ENCODE data around the gene RBM47.

Gene RBM47

GRCh38 chr4:40380647-40381046 is 249.0 kb downstream of the RBM47 start:
- no peak for DNase-seq (ENCODE audit: low read depth)
- no peak for TF ChIP-seq CTCF (IDR thresholded peaks at IDR 0.05; ENCODE audit: low read depth, low read length, missing control alignments)
- H3K4me3 ChIP-seq (ENCODE audit: low read depth, low read length), result no peak overlapping the region

GRCh38 chr4:40379248-40379647 is 250.4 kb downstream of the RBM47 start:
- DNase-seq (ENCODE audit: low read depth), result no peak
- no peak overlapping the region for H3K4me3 ChIP-seq (ENCODE audit: low read depth, low read length)
- no peak for TF ChIP-seq CTCF (IDR thresholded peaks at IDR 0.05; ENCODE audit: low read depth, low read length, missing control alignments)

- no peak for DNase-seq (ENCODE audit: low read depth)
- no peak for TF ChIP-seq CTCF (IDR thresholded peaks at IDR 0.05; ENCODE audit: low read depth, low read length, missing control alignments)
- no peak overlapping the region for H3K4me3 ChIP-seq (ENCODE audit: low read depth, low read length)
These were observed 251.0 kb downstream of the RBM47 start for GRCh38 chr4:40378619-40379018.

GRCh38 chr4:40377512-40378365 is 251.9 kb downstream of the RBM47 start:
- no peak overlapping the region for H3K4me3 ChIP-seq (ENCODE audit: low read depth, low read length)
- DNase-seq (ENCODE audit: low read depth), result no peak
- no peak for TF ChIP-seq CTCF (IDR thresholded peaks at IDR 0.05; ENCODE audit: low read depth, low read length, missing control alignments)

GRCh38 chr4:40375620-40376019 is 254.0 kb downstream of the RBM47 start:
- no peak for TF ChIP-seq CTCF (IDR thresholded peaks at IDR 0.05; ENCODE audit: low read depth, low read length, missing control alignments)
- no peak for DNase-seq (ENCODE audit: low read depth)
- H3K4me3 ChIP-seq (ENCODE audit: low read depth, low read length), result no peak overlapping the region

GRCh38 chr4:40375095-40375494 is 254.6 kb downstream of the RBM47 start:
- TF ChIP-seq CTCF (IDR thresholded peaks at IDR 0.05; ENCODE audit: low read depth, low read length, missing control alignments), result no peak
- DNase-seq (ENCODE audit: low read depth), result no peak
- no peak overlapping the region for H3K4me3 ChIP-seq (ENCODE audit: low read depth, low read length)

- H3K4me3 ChIP-seq (ENCODE audit: low read depth, low read length), result no peak overlapping the region
- no peak for DNase-seq (ENCODE audit: low read depth)
- TF ChIP-seq CTCF (IDR thresholded peaks at IDR 0.05; ENCODE audit: low read depth, low read length, missing control alignments), result no peak
These were observed 256.0 kb downstream of the RBM47 start for GRCh38 chr4:40373636-40374035.

Measured in GM12864 (cell line).